Mesenchymal stem cell (in vitro differentiated cells and primary cell): ENCODE data around the gene EEF2K.
A peak's percentile ranks its signal among the peaks of the same experiment; 100 is the strongest.

ENCODE experiments used
- DNase-seq: peaks from one replicate; pipeline ENCODE4 v3.0.0-alpha.2; 2013
- H2AFZ ChIP-seq: one replicate; pipeline ENCODE4 v1.6.1; 2013; ENCODE audit warnings: low read depth, mild to moderate bottlenecking, control low read depth, inconsistent platforms, low read length, moderate library complexity
- H2AK5ac ChIP-seq: 2 replicates; pipeline ENCODE4 v1.6.1; 2013; ENCODE audit warnings: low read length, moderate library complexity, mild to moderate bottlenecking, inconsistent platforms; ENCODE audit not compliant: severe bottlenecking
- H2BK120ac ChIP-seq: one replicate; pipeline ENCODE4 v1.6.1; 2013; ENCODE audit warnings: low read depth, mild to moderate bottlenecking, inconsistent platforms, low read length, moderate library complexity
- H2BK12ac ChIP-seq, 2 experiments: one replicate each; pipeline ENCODE4 v1.6.1; 2013; ENCODE audit warnings: inconsistent platforms in 2 of 2, low read length in 2 of 2, mild to moderate bottlenecking in 2 of 2, moderate library complexity in 2 of 2, control low read depth in 1 of 2
- H2BK15ac ChIP-seq: one replicate; pipeline ENCODE4 v1.6.1; 2013; ENCODE audit warnings: mild to moderate bottlenecking, low read depth, inconsistent platforms; ENCODE audit not compliant: poor library complexity, severe bottlenecking
- H2BK5ac ChIP-seq: 2 replicates; pipeline ENCODE4 v1.6.1; 2013; ENCODE audit warnings: low read depth, mild to moderate bottlenecking, low read length, control low read depth, inconsistent platforms; ENCODE audit not compliant: poor library complexity, severe bottlenecking
- H3K14ac ChIP-seq, 2 experiments: one replicate each; pipeline ENCODE4 v1.6.1; 2013; ENCODE audit warnings: inconsistent platforms in 2 of 2, low read length in 2 of 2, control low read depth in 1 of 2, mild to moderate bottlenecking in 1 of 2, moderate library complexity in 1 of 2
- H3K18ac ChIP-seq, 2 experiments: one replicate each; pipeline ENCODE4 v1.6.1; 2013; ENCODE audit warnings: inconsistent platforms in 2 of 2, low read length in 2 of 2, control low read depth in 1 of 2, low read depth in 1 of 2, mild to moderate bottlenecking in 1 of 2
- H3K23ac ChIP-seq, 2 experiments: one replicate each; pipeline ENCODE4 v1.6.1; 2013; ENCODE audit warnings: inconsistent platforms in 2 of 2, low read length in 2 of 2, mild to moderate bottlenecking in 2 of 2, moderate library complexity in 2 of 2, control low read depth in 1 of 2
- H3K27ac ChIP-seq: 2 replicates; pipeline ENCODE4 v1.5.1; 2013; ENCODE audit warnings: mild to moderate bottlenecking, moderate library complexity, low read length, control low read depth, inconsistent platforms; ENCODE audit not compliant: poor library complexity, severe bottlenecking
- H3K27me3 ChIP-seq, 2 experiments: 2 replicates each; pipeline versions ENCODE4 v1.6.1 to v1.7.0; 2013; ENCODE audit warnings: low read length in 2 of 2, mild to moderate bottlenecking in 2 of 2, moderate library complexity in 2 of 2, control low read depth in 1 of 2, inconsistent platforms in 1 of 2; ENCODE audit not compliant: control insufficient read depth in 1 of 2, insufficient read depth in 1 of 2
- H3K36me3 ChIP-seq, 2 experiments: 2 replicates each; pipeline versions ENCODE4 v1.6.1 to v1.7.0; 2013; ENCODE audit warnings: low read length in 2 of 2, control low read depth in 1 of 2, inconsistent platforms in 1 of 2, low read depth in 1 of 2, mild to moderate bottlenecking in 1 of 2; ENCODE audit not compliant: insufficient read depth in 2 of 2, control insufficient read depth in 1 of 2
- H3K4ac ChIP-seq, 2 experiments: one replicate each; pipeline ENCODE4 v1.6.1; 2013; ENCODE audit warnings: inconsistent platforms in 2 of 2, low read length in 2 of 2, mild to moderate bottlenecking in 2 of 2, moderate library complexity in 2 of 2, control low read depth in 1 of 2, low read depth in 1 of 2
- H3K4me1 ChIP-seq: 2 replicates; pipeline ENCODE4 v1.6.1; 2013; ENCODE audit warnings: low read depth, low read length, control low read depth; ENCODE audit not compliant: control insufficient read depth, insufficient read depth
- H3K4me2 ChIP-seq: 2 replicates; pipeline ENCODE4 v1.6.1; 2013; ENCODE audit warnings: low read length, mild to moderate bottlenecking, inconsistent platforms; ENCODE audit not compliant: poor library complexity, severe bottlenecking
- H3K4me3 ChIP-seq, 2 experiments: 2 replicates each; pipeline versions ENCODE4 v1.5.1 to v1.7.0; 2013; ENCODE audit warnings: low read length in 2 of 2, mild to moderate bottlenecking in 2 of 2, control low read depth in 1 of 2, low read depth in 1 of 2; ENCODE audit not compliant: insufficient read depth in 1 of 2
- H3K79me1 ChIP-seq: replicated peaks from 2 replicates; pipeline ENCODE4 v1.6.1; 2013; ENCODE audit warnings: mild to moderate bottlenecking, control low read depth, low read length, inconsistent platforms; ENCODE audit not compliant: poor library complexity, severe bottlenecking
- H3K9ac ChIP-seq: 2 replicates; pipeline ENCODE4 v1.7.0; 2013; ENCODE audit warnings: mild to moderate bottlenecking, low read length, moderate library complexity
- H3K9me3 ChIP-seq: 2 replicates; pipeline ENCODE4 v1.7.0; 2013; ENCODE audit warnings: mild to moderate bottlenecking, low read length; ENCODE audit not compliant: control insufficient read depth
- H4K8ac ChIP-seq: one replicate; pipeline ENCODE4 v1.6.1; 2013; ENCODE audit warnings: inconsistent platforms, mild to moderate bottlenecking, low read length, moderate library complexity
- H4K91ac ChIP-seq: one replicate; pipeline ENCODE4 v1.6.1; 2013; ENCODE audit warnings: mild to moderate bottlenecking, low read length, inconsistent platforms
- WGBS: methylation state at CpG from one replicate; pipeline ENCODE4 v1.1.7; 2013; ENCODE audit warnings: mixed read lengths; 5-methylcytosine and 5-hydroxymethylcytosine counted together

Gene EEF2K

GRCh38 chr16:22337849-22338635, 132.0 kb downstream of the EEF2K start:
- Histone ChIP-seq H3K9me3 (peaks cover 46% of the 10 kb centered on the region), H3K79me1 (peaks cover 23% of the 10 kb centered on the region), H3K4me2 (no peak overlapping the region), H4K8ac (no peak overlapping the region), H3K4me3 (no peak overlapping the region), H2AK5ac (no peak overlapping the region), H2BK120ac (no peak overlapping the region), H3K4me1 (peaks cover 1% of the 10 kb centered on the region), H4K91ac (no peak overlapping the region), H2BK12ac (no peak overlapping the region), H3K18ac (no peak overlapping the region), H2AFZ (no peak overlapping the region), H2BK15ac (no peak overlapping the region), H3K9ac (no peak overlapping the region), H3K27ac (peak overlapping the region; percentile 67), H3K36me3 (peaks cover 29 to 86% of the 10 kb centered on the region in 2 experiments), H3K27me3 (no peaks in the 10 kb centered on the region), H3K23ac (no peak overlapping the region), H2BK5ac (no peak overlapping the region), H3K4ac (no peak overlapping the region), H3K14ac (no peak overlapping the region)
- WGBS: 100% methylated on average over 1 of the region's 4 CpGs
- no peak for DNase-seq
